GM12874 (cell line): Measurements from ENCODE around the gene GCNT2.

ENCODE experiments used
- CTCF ChIP-seq: IDR thresholded peaks from 2 replicates; pipeline ENCODE4 v1.5.1; 2011; ENCODE audit warnings: low read depth, mild to moderate bottlenecking, control low read depth, low read length, moderate library complexity; ENCODE audit not compliant: insufficient read depth

GCNT2 gene

GRCh38 chr6:10542213-10542612, 21.1 kb downstream of the GCNT2 start:
- TF ChIP-seq CTCF = no peak

- TF ChIP-seq CTCF = no peak
Observed at GRCh38 chr6:10543488-10543887, 22.3 kb downstream of the GCNT2 start.

- TF ChIP-seq CTCF = no peak
Observed at GRCh38 chr6:10545482-10545881, 24.3 kb downstream of the GCNT2 start.

- TF ChIP-seq CTCF = no peak
Observed at GRCh38 chr6:10547809-10548208, 26.7 kb downstream of the GCNT2 start.

- no peak for TF ChIP-seq CTCF
Observed at GRCh38 chr6:10550764-10551163, 29.6 kb downstream of the GCNT2 start.

- TF ChIP-seq CTCF = no peak
Observed at GRCh38 chr6:10552270-10552810, 31.2 kb downstream of the GCNT2 start.

GRCh38 chr6:10553871-10554270, 32.7 kb downstream of the GCNT2 start:
- TF ChIP-seq CTCF = no peak
